Activated T-helper 2 cell treated with anti-CD3 and anti-CD28 coated beads, Interferon-gamma antibody, Interleukin-2, Interleukin-4, amounts not matched to agents 10 μg/mL and 5 μg/mL and 100 μg/mL, durations not matched to agents 14 hours and 24 hours and 36 hours (primary cell): ENCODE data around the gene UMODL1. TPM values are rescaled to one million over a fixed set of nuclear protein-coding genes. Genes with fewer than 3 reads are reported as not detected.
"Not testable (repeated sequence)": the region's sequence is repeated elsewhere in the genome, so short reads cannot be mapped to it uniquely, and the experiment has no call there.

Experiments used
- DNase-seq: peaks from one replicate; pipeline ENCODE4 v3.0.0; 2021; ENCODE audit warnings: low spot score
- H3K27ac Mint-ChIP-seq: one replicate; pipeline ENCODE4 v1.8.0; 2021; ENCODE audit warnings: mixed read lengths
- H3K27me3 Mint-ChIP-seq: one replicate; pipeline ENCODE4 v1.8.0; 2021; ENCODE audit warnings: low read depth, mixed read lengths
- H3K36me3 Mint-ChIP-seq: one replicate; pipeline ENCODE4 v1.8.0; 2021; ENCODE audit warnings: low read depth, mixed read lengths
- H3K4me1 Mint-ChIP-seq: one replicate; pipeline ENCODE4 v1.8.0; 2021; ENCODE audit warnings: low read depth, mixed read lengths
- H3K4me3 Mint-ChIP-seq: one replicate; pipeline ENCODE4 v1.8.0; 2021; ENCODE audit warnings: low read depth, mild to moderate bottlenecking, moderate library complexity, mixed read lengths
- H3K9me3 Mint-ChIP-seq: one replicate; pipeline ENCODE4 v1.8.0; 2021; ENCODE audit warnings: mixed read lengths
- intact Hi-C: fragments of 100-400 bp; cut with micrococcal nuclease; formaldehyde crosslinking; loops from one replicate; pipeline ENCODE4 v1.15.1; 2023
- total RNA-seq: library from RNA; stranded (reverse); gene quantifications from 2 replicates; pipeline ENCODE4 v1.2.3, GENCODE V29; 2022

The UMODL1 gene
- total RNA-seq, 1 donor from 2014 or later, result not detected

DNA sequence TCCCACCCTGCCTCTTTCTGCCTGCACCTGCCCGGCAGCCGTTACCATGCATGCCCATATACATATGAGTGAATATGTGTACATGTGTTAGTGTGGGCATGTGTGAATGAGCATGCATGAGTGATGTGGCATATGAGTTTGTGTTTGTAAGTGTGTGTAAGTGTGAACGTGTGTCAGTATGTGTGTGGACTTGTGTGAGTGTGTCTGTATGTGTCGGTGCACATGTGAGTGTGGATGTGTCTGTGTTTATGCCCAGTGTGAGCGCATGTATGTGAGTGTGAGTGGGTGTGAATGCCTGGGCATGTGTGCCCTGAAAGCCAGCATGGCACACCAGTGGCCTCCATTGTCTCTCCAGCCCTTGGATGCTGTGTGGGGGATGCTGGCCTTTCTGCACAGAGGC, 2.5 kb upstream of the UMODL1 start:
- Mint-ChIP-seq H3K36me3 (no peaks in the 10 kb centered on the region), H3K4me1 (peaks cover 9% of the 10 kb centered on the region), H3K27ac (no peak overlapping the region), H3K9me3 (no peaks in the 10 kb centered on the region), H3K4me3 (no peak overlapping the region), H3K27me3 (peaks cover 14% of the 10 kb centered on the region)
- no peak for DNase-seq
- intact Hi-C loops, result no loop called here

DNA sequence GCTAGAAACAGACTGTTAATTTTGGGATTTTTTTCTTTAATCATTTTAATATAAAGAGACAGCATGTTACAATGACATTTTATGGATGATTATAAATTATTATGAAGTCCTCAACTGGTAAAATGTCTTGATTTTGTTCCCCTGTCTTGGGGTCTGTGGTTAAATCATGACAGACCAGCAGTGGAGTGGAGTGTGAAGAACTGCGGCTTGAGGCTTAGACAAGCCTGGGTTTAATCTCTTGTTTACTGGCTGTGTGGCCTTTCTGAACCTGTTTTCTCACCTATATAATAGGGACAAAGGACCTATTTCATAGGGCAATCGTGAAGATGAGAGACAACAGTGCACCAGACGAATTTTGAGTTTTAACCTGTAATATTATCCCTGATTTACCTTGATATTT, 1.8 kb upstream of the UMODL1 start:
- no peaks in the 10 kb centered on the region for H3K9me3 Mint-ChIP-seq

GRCh38 chr21:42069843-42070242, 1.3 kb upstream of the UMODL1 start:
- intact Hi-C loops, result no loop called here
- Mint-ChIP-seq H3K27me3 (peaks cover 14% of the 10 kb centered on the region), H3K27ac (no peak overlapping the region), H3K4me3 (no peak overlapping the region), H3K4me1 (no peaks in the 10 kb centered on the region), H3K36me3 (no peaks in the 10 kb centered on the region), H3K9me3 (no peaks in the 10 kb centered on the region)
- DNase-seq, result no peak

More for the DNA sequence above, 1.8 kb upstream of the UMODL1 start:
- Mint-ChIP-seq H3K27ac (no peak overlapping the region), H3K36me3 (no peaks in the 10 kb centered on the region), H3K4me3 (no peak overlapping the region), H3K27me3 (peaks cover 14% of the 10 kb centered on the region), H3K4me1 (peaks cover 2% of the 10 kb centered on the region)
- DNase-seq, result no peak
- intact Hi-C loops, result no loop called here

- no peak for DNase-seq
- Mint-ChIP-seq H3K36me3 (no peaks in the 10 kb centered on the region), H3K9me3 (no peaks in the 10 kb centered on the region), H3K27me3 (peaks cover 14% of the 10 kb centered on the region), H3K27ac (no peak overlapping the region), H3K4me1 (no peaks in the 10 kb centered on the region), H3K4me3 (no peak overlapping the region)
- intact Hi-C loops, result no loop called here
Observed at GRCh38 chr21:42073145-42074099, 2.3 kb downstream of the UMODL1 start.

GRCh38 chr21:42075686-42076471, 4.8 kb downstream of the UMODL1 start:
- no peaks in the 10 kb centered on the region for H3K4me1 Mint-ChIP-seq
- no peak overlapping the region for H3K27ac Mint-ChIP-seq
- intact Hi-C loops, result no loop called here
- no peak for DNase-seq
- H3K4me3 Mint-ChIP-seq, result no peak overlapping the region
- no peaks in the 10 kb centered on the region for H3K9me3 Mint-ChIP-seq
- peaks cover 8% of the 10 kb centered on the region for H3K27me3 Mint-ChIP-seq
- no peaks in the 10 kb centered on the region for H3K36me3 Mint-ChIP-seq

- H3K4me1 Mint-ChIP-seq, H3K9me3 Mint-ChIP-seq, H3K4me3 Mint-ChIP-seq, intact Hi-C loops, H3K36me3 Mint-ChIP-seq, H3K27ac Mint-ChIP-seq, DNase-seq, H3K27me3 Mint-ChIP-seq: not testable (repeated sequence)
Observed at GRCh38 chr21:42077685-42078238, 6.6 kb downstream of the UMODL1 start.

DNA sequence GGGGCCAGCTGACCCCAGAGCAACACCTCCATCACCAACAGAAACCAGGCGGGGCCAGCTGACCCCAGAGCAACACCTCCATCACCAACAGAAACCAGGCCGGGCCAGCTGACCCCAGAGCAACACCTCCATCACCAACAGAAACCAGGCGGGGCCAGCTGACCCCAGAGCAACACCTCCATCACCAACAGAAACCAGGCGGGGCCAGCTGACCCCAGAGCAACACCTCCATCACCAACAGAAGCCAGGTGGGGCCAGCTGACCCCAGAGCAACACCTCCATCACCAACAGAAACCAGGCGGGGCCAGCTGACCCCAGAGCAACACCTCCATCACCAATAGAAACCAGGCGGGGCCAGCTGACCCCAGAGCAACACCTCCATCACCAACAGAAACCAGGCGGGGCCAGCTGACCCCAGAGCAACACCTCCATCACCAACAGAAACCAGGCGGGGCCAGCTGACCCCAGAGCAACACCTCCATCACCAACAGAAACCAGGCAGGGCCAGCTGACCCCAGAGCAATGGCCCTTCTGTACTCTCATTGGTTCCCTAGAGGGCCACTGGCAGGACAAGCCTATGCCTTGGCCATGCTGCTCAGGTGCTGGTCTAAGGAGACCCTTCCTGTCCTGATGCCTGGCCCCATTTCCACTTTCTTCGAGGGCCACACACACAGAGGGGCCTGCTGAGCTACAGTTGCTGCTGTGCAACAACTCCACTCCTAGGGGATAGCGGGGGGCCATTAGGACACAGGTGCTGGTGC, 7.3 kb downstream of the UMODL1 start:
- H3K4me3 Mint-ChIP-seq, DNase-seq, H3K36me3 Mint-ChIP-seq, H3K27me3 Mint-ChIP-seq, intact Hi-C loops, H3K9me3 Mint-ChIP-seq, H3K4me1 Mint-ChIP-seq, H3K27ac Mint-ChIP-seq: not testable (repeated sequence)

DNA sequence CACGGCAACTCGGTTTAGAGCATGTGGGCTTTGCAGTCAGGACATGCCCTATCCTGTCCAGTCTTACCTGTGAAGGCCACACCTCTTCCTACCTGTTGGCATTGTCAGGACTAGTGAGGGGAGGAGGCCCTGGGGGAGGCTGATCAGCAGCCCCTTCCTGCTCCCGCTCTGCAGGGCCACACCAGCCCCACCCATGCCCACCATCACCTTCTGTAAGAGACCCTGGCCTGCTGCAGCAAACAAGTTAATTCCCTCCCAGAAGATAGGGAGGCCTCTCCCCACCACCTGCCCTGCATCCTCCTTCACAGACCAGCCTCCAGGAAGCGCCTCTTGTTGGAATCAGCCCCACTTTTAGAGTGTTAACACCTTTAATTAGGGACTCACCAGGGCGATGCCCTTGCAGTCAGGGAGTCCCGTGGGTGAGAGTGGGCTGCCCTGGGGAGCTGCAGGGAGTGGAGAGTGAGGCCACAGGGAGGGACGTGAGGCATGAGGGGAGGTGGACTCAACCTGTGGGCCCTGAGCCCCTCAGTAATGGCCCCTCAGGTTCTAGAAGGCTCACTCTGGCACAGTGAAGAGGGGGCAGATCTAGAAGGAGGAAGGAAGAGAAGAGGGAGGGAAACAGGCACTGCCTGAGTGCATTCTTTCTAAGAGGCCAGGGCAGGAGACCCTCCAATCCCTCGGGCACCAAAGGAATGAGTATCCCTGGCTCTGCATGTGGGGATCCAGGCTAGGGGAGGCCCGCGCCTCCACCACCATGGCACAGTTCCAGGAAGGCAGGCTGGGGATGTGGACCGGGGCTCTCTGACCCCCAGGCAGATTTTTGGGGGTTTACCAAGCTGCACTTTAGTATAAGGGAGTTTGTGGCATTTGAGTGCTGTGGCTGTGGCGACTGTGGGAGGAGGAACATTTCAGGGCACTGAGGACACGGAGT, 8.2 kb downstream of the UMODL1 start:
- DNase-seq, result no peak
- H3K9me3 Mint-ChIP-seq, result no peaks in the 10 kb centered on the region
- H3K27me3 Mint-ChIP-seq, result peaks cover 2% of the 10 kb centered on the region
- H3K4me1 Mint-ChIP-seq, result no peaks in the 10 kb centered on the region
- no peaks in the 10 kb centered on the region for H3K36me3 Mint-ChIP-seq
- H3K27ac Mint-ChIP-seq, result no peak overlapping the region
- intact Hi-C loops, result no loop called here
- H3K4me3 Mint-ChIP-seq, result no peak overlapping the region

GRCh38 chr21:42079939-42080787, 9.0 kb downstream of the UMODL1 start:
- H3K4me3 Mint-ChIP-seq, result no peak overlapping the region
- no peak for DNase-seq
- intact Hi-C loops, result no loop called here
- no peaks in the 10 kb centered on the region for H3K36me3 Mint-ChIP-seq
- no peaks in the 10 kb centered on the region for H3K4me1 Mint-ChIP-seq
- no peak overlapping the region for H3K27ac Mint-ChIP-seq
- H3K27me3 Mint-ChIP-seq, result peaks cover 2% of the 10 kb centered on the region
- no peaks in the 10 kb centered on the region for H3K9me3 Mint-ChIP-seq

DNA sequence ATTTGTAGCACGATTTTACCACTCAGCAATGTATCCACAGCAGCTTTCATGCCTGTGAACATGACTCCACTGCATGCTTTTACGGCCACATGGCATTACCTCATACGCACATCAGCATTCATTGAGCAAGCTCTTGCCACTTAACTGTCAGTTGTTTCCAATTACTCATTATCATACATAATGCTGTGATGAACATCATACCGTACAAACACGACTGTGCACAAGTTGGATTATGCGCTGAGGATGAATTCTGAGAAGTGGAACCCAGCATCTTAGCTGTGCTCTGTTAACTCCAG, 9.6 kb downstream of the UMODL1 start:
- peaks cover 2% of the 10 kb centered on the region for H3K27me3 Mint-ChIP-seq
- H3K36me3 Mint-ChIP-seq, result no peaks in the 10 kb centered on the region
- H3K27ac Mint-ChIP-seq, result no peak overlapping the region
- intact Hi-C loops, result no loop called here
- no peak for DNase-seq
- H3K4me3 Mint-ChIP-seq, result no peak overlapping the region
- no peaks in the 10 kb centered on the region for H3K9me3 Mint-ChIP-seq
- H3K4me1 Mint-ChIP-seq, result no peaks in the 10 kb centered on the region

DNA sequence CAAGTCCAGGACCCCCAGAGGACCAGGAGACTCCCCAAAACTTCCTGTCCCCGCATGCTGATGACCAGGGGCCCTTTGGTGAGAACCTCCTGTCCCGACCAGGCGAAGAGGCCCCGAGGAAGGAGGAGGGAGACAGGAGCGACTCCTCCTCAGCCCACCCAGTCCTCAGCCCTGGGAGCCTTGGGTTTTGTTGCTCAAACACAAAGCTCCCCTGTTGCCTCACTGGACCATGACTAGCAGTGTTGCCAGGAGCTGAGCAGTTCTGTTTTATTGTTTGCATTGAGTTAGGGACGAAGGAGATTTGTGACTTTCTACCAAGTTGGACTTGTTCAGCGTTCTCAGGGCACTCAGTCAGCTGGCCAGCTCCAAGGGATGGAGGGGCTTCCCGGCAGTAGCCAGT, 10.0 kb downstream of the UMODL1 start:
- DNase-seq, result no peak
- Mint-ChIP-seq H3K36me3 (no peaks in the 10 kb centered on the region), H3K27ac (no peak overlapping the region), H3K9me3 (no peaks in the 10 kb centered on the region), H3K4me3 (no peak overlapping the region), H3K27me3 (peaks cover 2% of the 10 kb centered on the region), H3K4me1 (no peaks in the 10 kb centered on the region)
- intact Hi-C loops, result no loop called here
